Measurements from ENCODE around the gene SALL4.

DNA sequence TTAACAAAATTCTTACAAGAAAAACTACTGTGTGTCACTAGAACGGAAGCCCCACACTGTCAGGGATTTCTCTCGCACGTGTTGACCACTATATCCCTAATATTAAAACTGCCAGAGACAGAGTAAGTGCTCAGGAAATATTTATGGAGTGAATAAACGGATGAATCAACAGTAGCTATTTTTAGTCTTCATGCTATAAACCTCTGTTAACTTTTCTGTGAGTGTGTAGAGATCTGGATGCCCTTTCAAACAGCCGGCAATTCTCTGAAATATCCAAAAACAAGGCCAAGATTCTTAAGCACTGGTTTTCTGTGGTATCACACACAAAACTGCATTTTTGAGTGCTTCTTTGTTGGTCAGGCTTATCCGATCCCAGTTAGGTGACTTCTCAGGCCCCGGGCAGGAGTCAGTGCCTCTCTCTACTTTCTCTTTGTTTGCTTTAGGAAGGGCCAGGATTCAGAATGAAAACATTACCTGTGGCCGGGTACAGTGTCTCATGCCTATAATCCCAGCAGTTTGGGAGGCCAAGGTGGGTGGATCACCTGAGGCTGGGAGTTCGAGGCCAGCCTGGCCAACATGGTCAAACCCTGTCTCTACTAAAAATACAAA lies 49.9 kb downstream of the SALL4 start:
- TF ChIP-seq ESRRG (CRISPR knock-in tag; IDR thresholded peaks at IDR 0.05) (no peak), ZNF70 (CRISPR knock-in tag; IDR thresholded peaks at IDR 0.05) (no peak), TOX (CRISPR knock-in tag; IDR thresholded peaks at IDR 0.05; ENCODE audit: borderline replicate concordance) (no peak), ZFP3 (CRISPR knock-in tag; IDR thresholded peaks at IDR 0.05) (no peak), ARNTL (CRISPR knock-in tag; IDR thresholded peaks at IDR 0.05; ENCODE audit: borderline replicate concordance, low read depth) (no peak), CSDC2 (CRISPR knock-in tag; IDR thresholded peaks at IDR 0.05) (no peak), RARB (CRISPR knock-in tag; IDR thresholded peaks at IDR 0.05) (no peak), CSRNP3 (CRISPR knock-in tag; IDR thresholded peaks at IDR 0.05) (no peak), PPARA (CRISPR knock-in tag; IDR thresholded peaks at IDR 0.05; ENCODE audit: borderline replicate concordance) (no peak), POU6F1 (CRISPR knock-in tag; IDR thresholded peaks at IDR 0.05; ENCODE audit: borderline replicate concordance, low read depth) (no peak), ZNF565 (CRISPR knock-in tag; conservative IDR thresholded peaks at IDR 0.05; ENCODE audit: low read depth) (no peak), ZC3H10 (CRISPR knock-in tag; IDR thresholded peaks at IDR 0.05) (no peak)
- TF ChIP-seq, protein P1, sequence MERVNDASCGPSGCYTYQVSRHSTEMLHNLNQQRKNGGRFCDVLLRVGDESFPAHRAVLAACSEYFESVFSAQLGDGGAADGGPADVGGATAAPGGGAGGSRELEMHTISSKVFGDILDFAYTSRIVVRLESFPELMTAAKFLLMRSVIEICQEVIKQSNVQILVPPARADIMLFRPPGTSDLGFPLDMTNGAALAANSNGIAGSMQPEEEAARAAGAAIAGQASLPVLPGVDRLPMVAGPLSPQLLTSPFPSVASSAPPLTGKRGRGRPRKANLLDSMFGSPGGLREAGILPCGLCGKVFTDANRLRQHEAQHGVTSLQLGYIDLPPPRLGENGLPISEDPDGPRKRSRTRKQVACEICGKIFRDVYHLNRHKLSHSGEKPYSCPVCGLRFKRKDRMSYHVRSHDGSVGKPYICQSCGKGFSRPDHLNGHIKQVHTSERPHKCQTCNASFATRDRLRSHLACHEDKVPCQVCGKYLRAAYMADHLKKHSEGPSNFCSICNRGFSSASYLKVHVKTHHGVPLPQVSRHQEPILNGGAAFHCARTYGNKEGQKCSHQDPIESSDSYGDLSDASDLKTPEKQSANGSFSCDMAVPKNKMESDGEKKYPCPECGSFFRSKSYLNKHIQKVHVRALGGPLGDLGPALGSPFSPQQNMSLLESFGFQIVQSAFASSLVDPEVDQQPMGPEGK (CRISPR knock-in tag; IDR thresholded peaks at IDR 0.05; ENCODE audit: borderline replicate concordance) = no peak

All from SK-N-SH treated with all-trans-retinoic acid at 6 μM for 48 hours (cell line).